AG09309 (cell line): Measurements from ENCODE around the gene GBP5.
"Not testable (repeated sequence)": the region's sequence is repeated elsewhere in the genome, so short reads cannot be mapped to it uniquely, and the experiment has no call there.

Experiments used
- DNase-seq: peaks from one replicate; pipeline ENCODE4 v3.0.0-alpha.2; 2010; ENCODE audit warnings: low read depth
- H3K4me3 ChIP-seq: 2 replicates; pipeline ENCODE4 v1.5.1; 2011; ENCODE audit warnings: mild to moderate bottlenecking, low read depth, low read length, moderate library complexity; ENCODE audit not compliant: control insufficient read depth
- CTCF ChIP-seq: IDR thresholded peaks from 2 replicates; pipeline ENCODE4 v1.5.1; 2011; ENCODE audit warnings: mild to moderate bottlenecking, low read depth, low read length, inconsistent platforms; ENCODE audit not compliant: insufficient read depth, control insufficient read depth; ENCODE audit errors: missing control alignments

Gene GBP5

GRCh38 chr1:89272269-89273041 is at the start of gene GBP5:
Gene GBP5 (minus strand): TSS chr1:89272860. CDS start chr1:89269555, 3,305 bp downstream.
- peak within 1 kb of the TSS; percentile 33 for H3K4me3 ChIP-seq
- DNase-seq, result not testable (repeated sequence)

- no peak for DNase-seq
- no peak for TF ChIP-seq CTCF
- no peak overlapping the region for H3K4me3 ChIP-seq
Observed at GRCh38 chr1:89322402-89322801, 49.7 kb upstream of the GBP5 start.

- no peak overlapping the region for H3K4me3 ChIP-seq
- TF ChIP-seq CTCF, result no peak
- DNase-seq, result no peak
Observed at GRCh38 chr1:89312572-89312971, 39.9 kb upstream of the GBP5 start.

- TF ChIP-seq CTCF, result no peak
- no peak for DNase-seq
- H3K4me3 ChIP-seq, result no peak overlapping the region
Observed at GRCh38 chr1:89311757-89312156, 39.1 kb upstream of the GBP5 start.

- TF ChIP-seq CTCF, result no peak
- no peak for DNase-seq
- no peak overlapping the region for H3K4me3 ChIP-seq
Observed at GRCh38 chr1:89310976-89311375, 38.3 kb upstream of the GBP5 start.

- no peak for TF ChIP-seq CTCF
- H3K4me3 ChIP-seq, result no peak overlapping the region
- peak; percentile 4 for DNase-seq
Observed at GRCh38 chr1:89310505-89310904, 37.8 kb upstream of the GBP5 start.

- no peak for TF ChIP-seq CTCF
- no peak overlapping the region for H3K4me3 ChIP-seq
- DNase-seq, result no peak
Observed at GRCh38 chr1:89309828-89310227, 37.2 kb upstream of the GBP5 start.
